Activated T-helper 2 cell treated with anti-CD3 and anti-CD28 coated beads, Interferon-gamma antibody, Interleukin-2, Interleukin-4, amounts not matched to agents 10 μg/mL and 5 μg/mL and 100 μg/mL, durations not matched to agents 14 hours and 24 hours and 36 hours (primary cell): ENCODE results near the gene NFE2L1. TPM values are rescaled to one million over a fixed set of nuclear protein-coding genes. Genes with fewer than 3 reads are reported as not detected.

Source experiments
- DNase-seq: peaks from one replicate; pipeline ENCODE4 v3.0.0; 2021; ENCODE audit warnings: low spot score
- H3K27ac Mint-ChIP-seq: one replicate; pipeline ENCODE4 v1.8.0; 2021; ENCODE audit warnings: mixed read lengths
- H3K27me3 Mint-ChIP-seq: one replicate; pipeline ENCODE4 v1.8.0; 2021; ENCODE audit warnings: low read depth, mixed read lengths
- H3K36me3 Mint-ChIP-seq: one replicate; pipeline ENCODE4 v1.8.0; 2021; ENCODE audit warnings: low read depth, mixed read lengths
- H3K4me1 Mint-ChIP-seq: one replicate; pipeline ENCODE4 v1.8.0; 2021; ENCODE audit warnings: low read depth, mixed read lengths
- H3K4me3 Mint-ChIP-seq: one replicate; pipeline ENCODE4 v1.8.0; 2021; ENCODE audit warnings: low read depth, mild to moderate bottlenecking, moderate library complexity, mixed read lengths
- H3K9me3 Mint-ChIP-seq: one replicate; pipeline ENCODE4 v1.8.0; 2021; ENCODE audit warnings: mixed read lengths
- intact Hi-C: fragments of 100-400 bp; cut with micrococcal nuclease; formaldehyde crosslinking; loops from one replicate; pipeline ENCODE4 v1.15.1; 2023
- total RNA-seq: library from RNA; stranded (reverse); gene quantifications from 2 replicates; pipeline ENCODE4 v1.2.3, GENCODE V29; 2022

The NFE2L1 gene
- total RNA-seq, 1 donor from 2014 or later, result 71.3 TPM

- no peak overlapping the region for H3K4me3 Mint-ChIP-seq
- no peak for DNase-seq
- no peaks in the 10 kb centered on the region for H3K27me3 Mint-ChIP-seq
- intact Hi-C loops, result no loop called here
- H3K36me3 Mint-ChIP-seq, result peaks cover 14% of the 10 kb centered on the region
- peaks cover 16% of the 10 kb centered on the region for H3K4me1 Mint-ChIP-seq
- H3K27ac Mint-ChIP-seq, result no peak overlapping the region
- H3K9me3 Mint-ChIP-seq, result no peaks in the 10 kb centered on the region
Measured at GRCh38 chr17:48044851-48045250, 3.3 kb upstream of the NFE2L1 start.

GRCh38 chr17:48045316-48046001 lies 2.7 kb upstream of the NFE2L1 start:
- no peaks in the 10 kb centered on the region for H3K9me3 Mint-ChIP-seq
- no peak overlapping the region for H3K27ac Mint-ChIP-seq
- H3K4me1 Mint-ChIP-seq, result peaks cover 22% of the 10 kb centered on the region
- no peaks in the 10 kb centered on the region for H3K27me3 Mint-ChIP-seq
- no peak for DNase-seq
- H3K4me3 Mint-ChIP-seq, result peak overlapping the region; percentile 31
- intact Hi-C loops, result no loop called here
- H3K36me3 Mint-ChIP-seq, result peaks cover 19% of the 10 kb centered on the region

DNA sequence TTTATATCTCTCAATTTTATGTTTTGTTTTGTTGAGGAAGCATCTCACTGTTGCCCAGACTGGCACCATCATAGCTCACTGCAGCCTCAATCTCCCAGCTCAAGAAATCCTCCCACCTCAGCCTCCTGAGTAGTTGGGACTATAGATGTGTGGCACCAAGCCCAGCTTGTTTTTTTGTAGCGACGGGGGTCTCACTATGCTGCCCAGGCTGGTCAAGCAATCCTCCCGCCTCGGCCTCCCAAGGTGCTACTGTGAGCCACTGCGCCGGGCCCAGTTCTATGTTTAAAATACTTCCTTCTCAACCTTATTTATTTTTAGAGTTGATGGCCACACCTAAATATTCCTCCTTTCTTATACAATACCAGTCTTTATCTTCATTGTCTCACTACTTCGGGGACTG lies 1.9 kb upstream of the NFE2L1 start:
- Mint-ChIP-seq H3K4me3 (peak overlapping the region; percentile 95), H3K27ac (peak overlapping the region; percentile 34), H3K27me3 (no peaks in the 10 kb centered on the region), H3K4me1 (peaks cover 27% of the 10 kb centered on the region), H3K36me3 (peaks cover 28% of the 10 kb centered on the region), H3K9me3 (no peaks in the 10 kb centered on the region)
- intact Hi-C loops, result no loop called here
- DNase-seq, result no peak

DNA sequence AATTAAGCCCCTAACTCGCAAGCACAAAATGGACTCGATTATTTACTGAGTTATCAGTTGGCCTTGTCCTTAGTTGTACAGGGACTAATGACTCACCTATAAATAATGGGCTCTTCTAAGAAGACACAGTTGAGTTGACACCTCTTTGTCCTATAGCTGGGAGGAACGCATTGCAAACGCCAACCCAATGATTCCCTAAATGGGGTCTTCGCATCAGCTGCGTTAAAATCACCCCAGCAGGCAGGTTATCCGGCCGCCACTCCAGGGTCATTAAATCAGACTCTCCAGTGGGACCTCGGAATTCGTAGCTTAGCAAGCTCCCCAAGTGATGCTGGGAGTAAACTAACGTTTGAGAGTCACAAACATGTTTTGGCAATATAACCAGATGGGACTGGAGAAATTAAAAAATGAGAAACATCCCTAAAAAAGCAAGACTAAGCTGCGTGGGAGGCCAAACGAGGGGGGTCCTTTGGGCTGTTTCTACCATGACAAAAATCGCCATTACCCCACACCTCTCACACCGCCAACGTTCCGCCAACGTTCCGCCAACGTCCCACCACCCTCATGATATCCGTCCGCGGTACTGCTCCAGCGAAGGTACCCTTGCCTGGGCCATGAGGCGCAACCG lies 932 bp upstream of the NFE2L1 start:
- peaks cover 32% of the 10 kb centered on the region for H3K4me1 Mint-ChIP-seq
- H3K4me3 Mint-ChIP-seq, result peak overlapping the region; percentile 95
- no peak for DNase-seq
- no peaks in the 10 kb centered on the region for H3K9me3 Mint-ChIP-seq
- intact Hi-C loops, result no loop called here
- H3K27ac Mint-ChIP-seq, result peak overlapping the region; percentile 99
- H3K36me3 Mint-ChIP-seq, result peaks cover 36% of the 10 kb centered on the region
- no peaks in the 10 kb centered on the region for H3K27me3 Mint-ChIP-seq

DNA sequence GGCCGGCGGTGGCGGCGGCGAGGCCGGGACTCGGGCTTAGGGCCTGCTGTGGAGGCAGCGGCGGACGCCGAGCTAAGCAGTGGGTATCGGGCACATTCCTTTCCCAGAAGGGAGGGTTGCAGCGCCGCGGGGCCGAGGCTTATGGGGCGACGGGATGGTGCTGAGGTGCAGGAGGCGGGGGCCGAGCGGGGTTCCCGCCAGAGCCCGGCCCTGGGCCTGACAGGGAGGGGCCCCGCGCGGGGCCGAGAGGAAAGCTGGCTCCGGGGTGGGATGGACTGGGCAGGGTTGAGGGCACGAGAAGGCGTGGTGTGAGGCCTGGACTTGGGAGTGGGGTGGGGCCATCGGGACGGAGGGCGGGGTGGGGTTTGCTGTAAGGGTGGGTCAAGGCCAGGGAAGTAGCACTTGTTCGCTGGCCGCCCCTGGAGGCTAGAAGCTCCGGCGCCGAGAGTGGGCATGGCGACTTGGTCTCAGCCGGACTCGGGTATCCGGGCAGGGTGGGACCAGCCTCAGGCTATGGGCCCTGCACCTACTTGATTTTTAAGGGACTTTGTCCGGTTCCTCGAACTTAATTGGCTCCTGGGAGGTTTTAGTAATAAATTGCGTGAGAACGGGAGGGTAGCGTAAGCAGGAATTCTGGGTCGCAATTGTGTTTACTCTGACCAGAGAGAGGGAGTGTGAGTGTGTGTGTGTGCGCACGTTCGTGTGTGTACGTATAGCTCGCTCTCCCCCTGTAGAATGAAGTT lies 396 bp downstream of the NFE2L1 start:
- H3K36me3 Mint-ChIP-seq, result peaks cover 46% of the 10 kb centered on the region

GRCh38 chr17:48051283-48051682 lies 3.1 kb downstream of the NFE2L1 start:
- H3K27me3 Mint-ChIP-seq, result no peaks in the 10 kb centered on the region

More for the DNA sequence above, 396 bp downstream of the NFE2L1 start:
- intact Hi-C loops, result loop anchor here (1.0 kb wide), 3 partner anchors 10 to 53 kb away; partner anchors contain the start of gene CBX1
- peak; percentile 25 for DNase-seq
- no peaks in the 10 kb centered on the region for H3K27me3 Mint-ChIP-seq
- H3K4me3 Mint-ChIP-seq, result peak overlapping the region; percentile 95
- peaks cover 45% of the 10 kb centered on the region for H3K4me1 Mint-ChIP-seq
- no peaks in the 10 kb centered on the region for H3K9me3 Mint-ChIP-seq
- H3K27ac Mint-ChIP-seq, result peak overlapping the region; percentile 99

GRCh38 chr17:48051706-48052486 lies 3.7 kb downstream of the NFE2L1 start:
- intact Hi-C loops, result no loop called here
- H3K4me1 Mint-ChIP-seq, result peaks cover 53% of the 10 kb centered on the region
- H3K27me3 Mint-ChIP-seq, result no peaks in the 10 kb centered on the region
- no peak for DNase-seq
- H3K27ac Mint-ChIP-seq, result peak overlapping the region; percentile 33
- H3K9me3 Mint-ChIP-seq, result no peaks in the 10 kb centered on the region
- H3K36me3 Mint-ChIP-seq, result peaks cover 62% of the 10 kb centered on the region
- H3K4me3 Mint-ChIP-seq, result no peak overlapping the region

More at GRCh38 chr17:48051283-48051682, 3.1 kb downstream of the NFE2L1 start:
- Mint-ChIP-seq H3K4me1 (peaks cover 58% of the 10 kb centered on the region), H3K36me3 (peaks cover 60% of the 10 kb centered on the region), H3K27ac (no peak overlapping the region), H3K9me3 (no peaks in the 10 kb centered on the region), H3K4me3 (no peak overlapping the region)
- no peak for DNase-seq
- intact Hi-C loops, result no loop called here

- H3K4me3 Mint-ChIP-seq, result no peak overlapping the region
- H3K27ac Mint-ChIP-seq, result peak overlapping the region; percentile 33
- H3K9me3 Mint-ChIP-seq, result no peaks in the 10 kb centered on the region
- DNase-seq, result no peak
- no peaks in the 10 kb centered on the region for H3K27me3 Mint-ChIP-seq
- peaks cover 73% of the 10 kb centered on the region for H3K36me3 Mint-ChIP-seq
- intact Hi-C loops, result no loop called here
- peaks cover 52% of the 10 kb centered on the region for H3K4me1 Mint-ChIP-seq
Measured at GRCh38 chr17:48052956-48053757, 5.0 kb downstream of the NFE2L1 start.

GRCh38 chr17:48053758-48054237 lies 5.6 kb downstream of the NFE2L1 start:
- peak overlapping the region; percentile 33 for H3K27ac Mint-ChIP-seq
- no peaks in the 10 kb centered on the region for H3K9me3 Mint-ChIP-seq
- no peak for DNase-seq
- H3K4me3 Mint-ChIP-seq, result no peak overlapping the region
- H3K36me3 Mint-ChIP-seq, result peaks cover 77% of the 10 kb centered on the region
- intact Hi-C loops, result no loop called here
- peaks cover 52% of the 10 kb centered on the region for H3K4me1 Mint-ChIP-seq
- H3K27me3 Mint-ChIP-seq, result no peaks in the 10 kb centered on the region

- no peak for DNase-seq
- Mint-ChIP-seq H3K9me3 (no peaks in the 10 kb centered on the region), H3K27me3 (no peaks in the 10 kb centered on the region), H3K4me3 (no peak overlapping the region), H3K4me1 (peaks cover 52% of the 10 kb centered on the region), H3K27ac (peak overlapping the region; percentile 81), H3K36me3 (peaks cover 82% of the 10 kb centered on the region)
- intact Hi-C loops, result no loop called here
Measured at GRCh38 chr17:48054238-48055185, 6.4 kb downstream of the NFE2L1 start.
